NCI-H128 (cell line): ENCODE data around the gene PARD3B.

ENCODE experiments used
- DNase-seq: peaks from one replicate; lab custom pipeline; 2025; ENCODE audit not compliant: unreplicated experiment; lab: John Stamatoyannopoulos, UW

The PARD3B gene

DNA sequence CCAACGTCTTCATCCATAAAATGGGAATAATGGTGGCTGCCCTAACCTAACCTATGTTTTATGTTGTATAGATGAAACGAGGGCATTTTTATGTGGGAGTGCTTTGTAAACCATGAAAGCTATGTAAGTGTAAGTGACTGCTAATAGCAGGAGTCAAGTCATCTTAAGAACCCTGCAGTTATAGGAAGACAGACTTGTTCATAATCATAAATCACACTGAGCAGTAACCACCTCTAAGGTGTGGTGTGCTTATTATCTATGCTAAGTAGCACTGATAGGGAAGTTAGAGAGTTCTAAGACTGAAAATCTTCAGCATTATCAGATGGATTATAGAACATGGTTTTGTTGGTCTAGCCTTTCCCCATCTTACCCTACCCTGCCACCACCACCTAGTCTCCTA, 1112.8 kb downstream of the PARD3B start:
- DNase-seq: no peak

DNA sequence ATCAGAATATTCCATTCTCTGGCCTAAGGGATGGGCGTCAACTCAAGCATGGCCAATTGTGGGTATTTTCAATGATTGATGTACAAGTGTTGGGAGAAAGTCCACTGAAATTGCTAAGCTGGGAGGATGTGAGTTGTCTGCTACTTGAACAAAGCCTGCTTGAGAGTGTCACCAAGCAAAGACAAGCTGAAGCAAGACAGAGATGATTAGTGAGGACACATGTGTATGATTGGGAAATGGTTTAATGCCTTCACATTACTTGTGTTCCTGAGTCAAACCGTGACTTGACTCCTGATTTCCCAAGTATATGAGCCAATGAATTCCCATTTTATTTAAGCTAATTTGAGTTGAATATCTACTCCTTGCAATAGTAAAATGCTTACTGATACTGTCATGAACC, 1113.3 kb downstream of the PARD3B start:
- no peak for DNase-seq

DNA sequence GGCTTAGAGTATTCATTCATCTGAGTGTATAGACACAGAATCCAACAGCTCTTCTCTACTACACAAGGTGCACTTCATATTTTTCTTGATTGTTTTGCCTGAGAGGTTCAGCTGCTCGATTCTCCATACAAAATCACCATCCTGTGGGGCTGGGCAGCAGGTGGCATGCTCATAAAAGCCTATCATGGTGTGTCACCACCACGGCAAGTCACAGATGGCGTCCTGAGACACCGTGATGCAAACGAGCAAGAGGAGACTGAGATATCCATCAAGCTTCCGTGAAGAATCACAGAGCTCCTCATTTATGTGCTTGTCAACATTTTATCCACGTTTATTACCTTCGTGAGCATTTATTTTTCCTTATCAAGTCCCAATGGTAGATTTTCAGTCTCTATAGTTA, 1114.6 kb downstream of the PARD3B start:
- DNase-seq: no peak

DNA sequence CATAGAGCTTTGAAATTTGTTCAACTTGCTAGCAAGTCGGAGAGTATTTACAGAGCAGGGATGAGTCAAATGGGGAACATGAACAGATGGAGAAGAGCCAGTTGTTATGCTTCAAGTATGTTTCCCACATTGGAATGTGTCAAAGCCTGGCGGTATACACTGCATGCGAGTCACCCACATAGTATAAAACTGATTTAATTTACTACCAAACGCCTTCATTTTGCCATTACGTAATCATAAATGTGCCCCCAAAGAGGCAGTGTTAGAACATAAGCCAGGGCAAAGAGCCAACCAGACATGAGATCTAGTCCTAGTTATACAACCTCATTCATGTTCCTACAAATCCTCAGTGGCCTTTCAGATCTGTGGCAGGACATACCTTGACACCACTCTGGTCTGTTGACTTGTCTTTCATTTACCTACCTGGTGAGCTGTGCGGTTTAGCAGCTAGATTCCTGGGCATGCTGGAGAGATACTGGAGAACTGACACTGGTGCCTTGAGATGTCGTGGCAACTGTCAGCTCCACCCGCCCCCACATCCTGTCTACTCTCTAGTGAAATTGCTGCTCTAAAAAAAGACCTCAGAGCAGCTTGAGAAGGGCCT, 1115.3 kb downstream of the PARD3B start:
- DNase-seq: no peak

DNA sequence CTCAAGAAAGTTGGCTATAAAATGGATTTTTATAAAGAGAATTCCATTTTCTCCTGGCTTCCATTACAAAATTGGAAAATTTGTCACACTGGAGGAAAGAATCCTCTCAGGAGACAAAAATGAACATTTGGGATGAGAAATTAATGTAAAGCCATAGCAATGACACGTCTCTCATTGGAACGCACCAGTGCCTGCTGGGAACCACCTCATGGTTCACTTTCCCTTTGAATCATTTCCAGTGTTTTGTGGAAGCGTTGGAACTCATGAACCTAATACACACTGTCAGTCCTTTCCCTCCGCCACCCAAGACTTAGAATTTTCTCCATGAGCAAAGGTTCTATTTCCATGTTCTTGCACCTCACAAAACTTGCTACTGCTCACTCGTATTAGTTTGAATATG, 1116.0 kb downstream of the PARD3B start:
- DNase-seq: no peak

DNA sequence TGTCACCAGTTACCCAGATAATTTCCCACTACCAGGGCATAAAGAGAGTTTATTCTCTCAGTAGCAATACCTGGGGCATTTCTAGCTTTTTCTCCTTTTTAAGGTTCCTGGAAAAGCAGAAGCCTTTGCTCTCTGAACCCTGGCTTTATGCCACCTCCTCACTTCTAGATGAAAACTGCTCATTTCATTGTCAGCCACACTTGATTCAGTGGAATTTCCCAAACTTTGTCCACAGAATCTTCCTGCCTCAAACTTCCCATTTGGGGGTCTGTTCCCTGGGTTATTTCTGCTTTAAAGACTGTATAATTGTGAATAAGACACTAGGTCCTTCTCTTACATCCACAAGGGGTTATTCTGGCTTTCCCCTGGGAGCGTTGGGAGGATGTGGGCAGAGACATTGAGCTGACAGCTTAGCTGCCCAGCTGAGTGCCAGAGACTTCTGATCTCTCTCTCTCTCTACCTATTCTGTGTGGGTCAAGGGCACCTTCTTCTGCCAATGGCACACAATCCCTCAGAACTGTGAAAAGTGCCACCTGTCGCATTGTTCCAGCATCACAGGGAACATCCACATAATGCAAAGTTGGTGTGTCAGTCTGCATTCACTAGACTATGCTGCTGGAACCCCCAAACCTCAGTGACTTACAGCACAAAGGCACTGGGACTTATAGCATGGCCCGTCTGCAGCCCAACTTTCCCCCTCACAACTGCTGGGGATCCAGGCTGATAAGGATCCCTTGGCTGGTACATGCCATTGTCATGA, 1117.1 kb downstream of the PARD3B start:
- DNase-seq: no peak

DNA sequence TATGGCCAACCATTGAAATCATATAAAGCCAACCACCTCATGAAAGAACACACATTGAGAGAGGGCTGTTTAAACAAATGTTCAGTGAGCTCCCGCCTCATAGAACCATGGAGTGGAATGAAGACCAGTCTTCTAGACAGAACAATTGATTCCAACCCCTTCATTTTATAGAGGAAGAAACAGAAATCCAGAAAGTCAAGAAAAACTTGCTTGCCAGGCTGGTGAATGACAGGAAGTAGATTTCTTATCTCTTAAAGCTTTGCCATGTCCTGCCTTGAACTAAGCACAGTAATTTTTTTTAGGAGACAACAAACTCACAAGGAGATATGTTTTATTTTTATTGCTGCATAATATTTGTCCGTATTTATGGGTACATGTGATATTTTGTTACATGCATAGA, 1120.5 kb downstream of the PARD3B start:
- DNase-seq: no peak
